Chondrocyte (in vitro differentiated cells): ENCODE measurements around the gene PHF1. TPM values are rescaled to one million over a fixed set of nuclear protein-coding genes. Genes with fewer than 3 reads are reported as not detected.

Experiments
- DNase-seq: peaks from one replicate; pipeline ENCODE4 v3.0.0; 2021; ENCODE audit warnings: mixed read lengths, low spot score
- H3K27ac Mint-ChIP-seq: one replicate; pipeline ENCODE4 v1.8.0; 2021; ENCODE audit warnings: mild to moderate bottlenecking, moderate library complexity, mixed read lengths; ENCODE audit not compliant: unreplicated experiment
- H3K27me3 Mint-ChIP-seq: 2 replicates; pipeline ENCODE4 v1.8.0; 2021; ENCODE audit warnings: low read depth, mixed read lengths
- H3K36me3 Mint-ChIP-seq: 2 replicates; pipeline ENCODE4 v1.8.0; 2021; ENCODE audit warnings: low read depth, mixed read lengths
- H3K4me1 Mint-ChIP-seq: 2 replicates; pipeline ENCODE4 v1.8.0; 2021; ENCODE audit warnings: low read depth, mild to moderate bottlenecking, mixed read lengths
- H3K4me3 Mint-ChIP-seq: one replicate; pipeline ENCODE4 v1.8.0; 2021; ENCODE audit warnings: mild to moderate bottlenecking, moderate library complexity, mixed read lengths; ENCODE audit not compliant: unreplicated experiment
- H3K9me3 Mint-ChIP-seq: 2 replicates; pipeline ENCODE4 v1.8.0; 2021; ENCODE audit warnings: low read depth, mixed read lengths
- microRNA-seq: library from miRNA; unstranded; fragments of <30 nt; microRNA quantifications from one replicate; pipeline ENCODE4 v1.2.0, GENCODE V29; 2020; ENCODE audit warnings: borderline number of aligned reads
- total RNA-seq: library from RNA; stranded (reverse); gene quantifications from 3 replicates; pipeline ENCODE4 v1.2.1, GENCODE V29; 2021
- TF ChIP-seq, protein P1 (sequence below): fragments of 200-600 bp; sonication (generic); IDR thresholded peaks from 2 replicates; pipeline ENCODE4 v1.5.0; 2021; ENCODE audit warnings: antibody characterized with exemption, mild to moderate bottlenecking, moderate library complexity

The PHF1 gene
- total RNA-seq, 1 donor from 2014 or later: 43.2 TPM

- Mint-ChIP-seq H3K4me3 (peak overlapping the region; percentile 95), H3K27me3 (no peaks in the 10 kb centered on the region), H3K9me3 (peaks cover 2% of the 10 kb centered on the region), H3K4me1 (peaks cover 25% of the 10 kb centered on the region), H3K27ac (no peak overlapping the region), H3K36me3 (peaks cover 3% of the 10 kb centered on the region)
- DNase-seq: no peak
- TF ChIP-seq, protein P1, sequence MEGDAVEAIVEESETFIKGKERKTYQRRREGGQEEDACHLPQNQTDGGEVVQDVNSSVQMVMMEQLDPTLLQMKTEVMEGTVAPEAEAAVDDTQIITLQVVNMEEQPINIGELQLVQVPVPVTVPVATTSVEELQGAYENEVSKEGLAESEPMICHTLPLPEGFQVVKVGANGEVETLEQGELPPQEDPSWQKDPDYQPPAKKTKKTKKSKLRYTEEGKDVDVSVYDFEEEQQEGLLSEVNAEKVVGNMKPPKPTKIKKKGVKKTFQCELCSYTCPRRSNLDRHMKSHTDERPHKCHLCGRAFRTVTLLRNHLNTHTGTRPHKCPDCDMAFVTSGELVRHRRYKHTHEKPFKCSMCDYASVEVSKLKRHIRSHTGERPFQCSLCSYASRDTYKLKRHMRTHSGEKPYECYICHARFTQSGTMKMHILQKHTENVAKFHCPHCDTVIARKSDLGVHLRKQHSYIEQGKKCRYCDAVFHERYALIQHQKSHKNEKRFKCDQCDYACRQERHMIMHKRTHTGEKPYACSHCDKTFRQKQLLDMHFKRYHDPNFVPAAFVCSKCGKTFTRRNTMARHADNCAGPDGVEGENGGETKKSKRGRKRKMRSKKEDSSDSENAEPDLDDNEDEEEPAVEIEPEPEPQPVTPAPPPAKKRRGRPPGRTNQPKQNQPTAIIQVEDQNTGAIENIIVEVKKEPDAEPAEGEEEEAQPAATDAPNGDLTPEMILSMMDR: no peak
Observed at GRCh38 chr6:33455051-33455450, 44.2 kb downstream of the PHF1 start.

GRCh38 chr6:33456156-33456555 lies 45.3 kb downstream of the PHF1 start:
- Mint-ChIP-seq H3K27ac (no peak overlapping the region), H3K9me3 (peaks cover 2% of the 10 kb centered on the region), H3K4me1 (peaks cover 25% of the 10 kb centered on the region), H3K27me3 (no peaks in the 10 kb centered on the region), H3K4me3 (no peak overlapping the region), H3K36me3 (peaks cover 3% of the 10 kb centered on the region)
- no peak for DNase-seq
- TF ChIP-seq, protein P1: no peak

DNA sequence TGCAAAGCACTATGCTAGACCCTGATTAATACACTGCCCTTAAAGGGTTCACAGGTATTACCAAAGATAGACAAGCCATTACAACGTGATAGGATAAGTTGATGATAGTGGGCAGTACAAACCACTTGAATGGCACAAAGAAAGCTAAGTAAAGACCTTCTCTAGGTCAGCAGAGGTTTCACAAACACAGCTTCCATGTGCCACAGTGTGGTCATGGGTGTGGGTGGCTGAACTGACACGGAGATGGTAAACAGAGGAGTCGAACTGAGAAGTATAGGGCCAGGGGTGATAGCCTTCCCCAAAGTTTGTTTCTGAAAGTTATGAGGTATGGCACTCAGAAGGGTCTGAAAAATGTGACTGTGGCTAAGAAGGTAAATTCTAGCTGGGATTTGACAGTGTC lies 47.9 kb downstream of the PHF1 start:
- no peak overlapping the region for H3K27ac Mint-ChIP-seq
- peaks cover 17% of the 10 kb centered on the region for H3K4me1 Mint-ChIP-seq
- peaks cover 2% of the 10 kb centered on the region for H3K9me3 Mint-ChIP-seq
- TF ChIP-seq, protein P1: no peak
- no peak overlapping the region for H3K4me3 Mint-ChIP-seq
- H3K36me3 Mint-ChIP-seq: peaks cover 3% of the 10 kb centered on the region
- peaks cover 6% of the 10 kb centered on the region for H3K27me3 Mint-ChIP-seq
- no peak for DNase-seq

GRCh38 chr6:33459226-33459625 lies 48.4 kb downstream of the PHF1 start:
- H3K4me3 Mint-ChIP-seq: no peak overlapping the region
- peaks cover 3% of the 10 kb centered on the region for H3K36me3 Mint-ChIP-seq
- no peak overlapping the region for H3K27ac Mint-ChIP-seq
- H3K9me3 Mint-ChIP-seq: peaks cover 2% of the 10 kb centered on the region
- TF ChIP-seq, protein P1: no peak
- no peak for DNase-seq
- H3K27me3 Mint-ChIP-seq: peaks cover 7% of the 10 kb centered on the region
- H3K4me1 Mint-ChIP-seq: peaks cover 13% of the 10 kb centered on the region

Small RNAs within 50 kb of the gene (microRNA-seq; reads per million reads assigned to microRNA genes)
- not detected for gene MIR5004

Other genes with a start within 250 kb of the PHF1 start
- gene COL11A2, start 218.5 kb upstream of the PHF1 start, total RNA-seq: 2.8 to 10.0 TPM (median 10.0 TPM) in 3 replicates
- 45.1 to 51.5 TPM (median 46.5 TPM) in 3 replicates for gene RXRB, start 210.3 kb upstream of the PHF1 start, total RNA-seq
- gene SLC39A7, start 210.1 kb upstream of the PHF1 start, total RNA-seq: 222 to 238 TPM (median 225 TPM) in 3 replicates
- 0.60 to 2.8 TPM (median 1.1 TPM) in 3 replicates for gene HSD17B8, start 206.4 kb upstream of the PHF1 start, total RNA-seq
- 42.8 to 49.7 TPM (median 44.5 TPM) in 3 replicates for gene RING1, start 202.5 kb upstream of the PHF1 start, total RNA-seq
- 35.8 to 49.9 TPM (median 36.0 TPM) in 3 replicates for gene VPS52, start 139.1 kb upstream of the PHF1 start, total RNA-seq
- gene RPS18, start 138.9 kb upstream of the PHF1 start, total RNA-seq: 1,578 to 1,963 TPM (median 1,582 TPM) in 3 replicates
- 6.5 to 9.2 TPM (median 7.3 TPM) in 3 replicates for gene B3GALT4, start 133.9 kb upstream of the PHF1 start, total RNA-seq
- gene WDR46, start 121.8 kb upstream of the PHF1 start, total RNA-seq: 42.4 to 79.7 TPM (median 48.1 TPM) in 3 replicates
- 25.3 to 35.5 TPM (median 27.8 TPM) in 3 replicates for gene PFDN6, start 121.4 kb upstream of the PHF1 start, total RNA-seq
- gene RGL2, start 112.1 kb upstream of the PHF1 start, total RNA-seq: 39.2 to 54.5 TPM (median 50.5 TPM) in 3 replicates
- gene TAPBP, start 96.9 kb upstream of the PHF1 start, total RNA-seq: 86.2 to 102 TPM (median 88.1 TPM) in 3 replicates
- 21.4 to 22.2 TPM (median 22.1 TPM) in 3 replicates for gene ZBTB22, start 93.3 kb upstream of the PHF1 start, total RNA-seq
- gene DAXX, start 88.1 kb upstream of the PHF1 start, total RNA-seq: 26.3 to 27.1 TPM (median 26.4 TPM) in 3 replicates
- 7.4 to 10.4 TPM (median 8.1 TPM) in 3 replicates for gene KIFC1, start 19.2 kb upstream of the PHF1 start, total RNA-seq
- 204 to 241 TPM (median 218 TPM) in 3 replicates for gene CUTA, start 7.1 kb downstream of the PHF1 start, total RNA-seq
- gene SYNGAP1, start 9.1 kb downstream of the PHF1 start, total RNA-seq: 24.2 to 32.6 TPM (median 24.7 TPM) in 3 replicates
- 6.8 to 7.8 TPM (median 7.1 TPM) in 3 replicates for gene ZBTB9, start 43.6 kb downstream of the PHF1 start, total RNA-seq
- gene BAK1, start 169.3 kb downstream of the PHF1 start, total RNA-seq: 21.9 to 26.9 TPM (median 26.0 TPM) in 3 replicates
- gene ITPR3, start 210.3 kb downstream of the PHF1 start, total RNA-seq: 10.0 to 24.8 TPM (median 11.0 TPM) in 3 replicates